ENCODE measurements around the gene MTPN.

The MTPN gene

DNA sequence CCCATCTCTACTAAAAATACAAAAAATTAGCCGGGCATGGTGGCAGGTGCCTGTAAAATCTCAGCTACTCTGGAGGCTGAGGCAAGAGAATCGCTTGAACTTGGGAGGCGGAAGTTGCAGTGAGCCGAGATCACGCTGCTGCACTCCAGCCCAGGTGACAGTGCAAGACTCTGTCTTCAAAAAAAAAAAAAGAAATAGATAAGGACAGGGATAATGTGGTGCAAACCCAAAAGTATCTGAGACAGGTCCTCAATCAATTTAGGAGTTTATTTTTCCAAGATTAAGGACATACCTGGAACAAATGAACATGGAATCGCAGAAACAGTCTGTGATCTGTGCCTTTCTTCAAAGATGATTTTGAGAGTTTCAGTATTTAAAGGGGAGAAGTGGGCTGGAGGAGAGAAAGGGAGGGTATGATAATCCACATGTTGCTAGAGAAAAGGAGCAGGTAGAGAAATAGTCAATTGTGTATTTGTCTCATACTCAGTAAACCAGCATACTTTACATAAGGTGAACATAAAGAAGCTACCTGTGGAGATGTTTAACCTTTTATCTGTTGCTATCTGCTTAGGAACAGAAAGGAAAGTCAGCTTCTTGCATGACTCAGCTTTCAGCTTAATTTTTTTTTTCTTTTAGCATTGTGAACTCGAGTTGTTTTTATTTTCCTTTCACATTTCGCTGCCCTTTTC, 4.9 kb upstream of the MTPN start:
- DNase-seq (ENCODE audit: low read depth): no peak
- no peak overlapping the region for H3K4me3 ChIP-seq (ENCODE audit: low read depth, low read length)
- TF ChIP-seq POLR2A (IDR thresholded peaks at IDR 0.05; ENCODE audit: extremely low read depth, insufficient read length): no peak
- no peak for TF ChIP-seq MYC (IDR thresholded peaks at IDR 0.05; ENCODE audit: low read depth, low read length)
- TF ChIP-seq, protein P1, sequence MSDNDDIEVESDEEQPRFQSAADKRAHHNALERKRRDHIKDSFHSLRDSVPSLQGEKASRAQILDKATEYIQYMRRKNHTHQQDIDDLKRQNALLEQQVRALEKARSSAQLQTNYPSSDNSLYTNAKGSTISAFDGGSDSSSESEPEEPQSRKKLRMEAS (IDR thresholded peaks at IDR 0.05; ENCODE audit: low read depth, low read length): no peak
- no peak for TF ChIP-seq CTCF (IDR thresholded peaks at IDR 0.05; ENCODE audit: low read depth, low read length)

GRCh38 chr7:135980665-135981180, 3.6 kb upstream of the MTPN start:
- DNase-seq (ENCODE audit: low read depth): peak; percentile 72
- TF ChIP-seq, protein P1 (IDR thresholded peaks at IDR 0.05; ENCODE audit: low read depth, low read length): no peak
- no peak for TF ChIP-seq MYC (IDR thresholded peaks at IDR 0.05; ENCODE audit: low read depth, low read length)
- TF ChIP-seq POLR2A (IDR thresholded peaks at IDR 0.05; ENCODE audit: extremely low read depth, insufficient read length): no peak
- no peak for TF ChIP-seq CTCF (IDR thresholded peaks at IDR 0.05; ENCODE audit: low read depth, low read length)
- no peak overlapping the region for H3K4me3 ChIP-seq (ENCODE audit: low read depth, low read length)

- no peak overlapping the region for H3K4me3 ChIP-seq (ENCODE audit: low read depth, low read length)
- TF ChIP-seq MYC (IDR thresholded peaks at IDR 0.05; ENCODE audit: low read depth, low read length) (no peak), POLR2A (IDR thresholded peaks at IDR 0.05; ENCODE audit: extremely low read depth, insufficient read length) (no peak), CTCF (IDR thresholded peaks at IDR 0.05; ENCODE audit: low read depth, low read length) (no peak)
- TF ChIP-seq, protein P1 (IDR thresholded peaks at IDR 0.05; ENCODE audit: low read depth, low read length): no peak
- DNase-seq (ENCODE audit: low read depth): peak; percentile 60
Measured at GRCh38 chr7:135980012-135980551, 2.9 kb upstream of the MTPN start.

DNA sequence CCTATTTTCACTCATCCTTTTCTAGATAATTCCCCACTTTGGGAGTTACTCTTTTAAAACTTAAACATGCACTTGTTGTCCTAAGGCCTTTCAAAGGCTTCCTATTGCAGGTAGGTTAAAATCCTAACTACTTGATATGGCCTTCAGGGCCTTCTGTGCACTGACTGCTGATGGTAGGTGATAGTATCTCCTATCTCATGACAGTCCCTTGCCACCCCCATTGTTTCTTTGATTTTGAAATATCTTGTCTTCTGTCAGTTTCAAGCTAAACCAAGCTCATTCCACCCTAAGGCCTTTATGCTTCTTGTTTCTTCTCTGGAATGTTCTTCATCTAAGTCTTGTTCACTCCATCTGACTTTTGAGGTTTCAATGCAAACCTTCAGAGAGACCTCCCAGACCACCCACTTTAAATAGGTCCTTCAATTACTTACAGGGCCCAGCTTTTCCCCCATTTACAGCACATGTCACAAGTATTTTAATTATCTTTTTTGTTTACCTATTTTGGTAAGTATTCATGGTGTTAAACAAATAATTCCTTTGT, 2.4 kb upstream of the MTPN start:
- no peak overlapping the region for H3K4me3 ChIP-seq (ENCODE audit: low read depth, low read length)
- no peak for TF ChIP-seq CTCF (IDR thresholded peaks at IDR 0.05; ENCODE audit: low read depth, low read length)
- no peak for TF ChIP-seq MYC (IDR thresholded peaks at IDR 0.05; ENCODE audit: low read depth, low read length)
- TF ChIP-seq, protein P1 (IDR thresholded peaks at IDR 0.05; ENCODE audit: low read depth, low read length): no peak
- no peak for DNase-seq (ENCODE audit: low read depth)

DNA sequence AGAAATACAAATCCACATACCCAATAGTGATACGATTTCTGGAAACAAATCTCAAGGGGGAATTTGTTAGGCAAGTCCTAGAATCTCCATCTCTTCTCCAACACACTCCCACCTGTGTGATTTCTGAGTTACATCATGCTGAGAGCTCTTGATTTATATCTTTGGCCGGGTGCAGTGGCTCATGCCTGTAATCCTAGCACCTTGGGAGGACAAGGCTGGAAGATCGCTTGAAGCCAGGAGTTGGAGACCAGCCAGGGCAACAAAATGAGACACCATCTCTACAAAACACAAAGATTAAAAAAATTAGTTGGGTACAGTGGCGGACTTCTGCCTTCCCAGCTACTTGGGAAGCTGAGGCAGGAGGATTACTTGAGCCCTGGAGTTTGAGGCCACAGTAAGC, 1.5 kb upstream of the MTPN start:
- no peak overlapping the region for H3K4me3 ChIP-seq (ENCODE audit: low read depth, low read length)
- DNase-seq (ENCODE audit: low read depth): no peak
- TF ChIP-seq, protein P1 (IDR thresholded peaks at IDR 0.05; ENCODE audit: low read depth, low read length): no peak

DNA sequence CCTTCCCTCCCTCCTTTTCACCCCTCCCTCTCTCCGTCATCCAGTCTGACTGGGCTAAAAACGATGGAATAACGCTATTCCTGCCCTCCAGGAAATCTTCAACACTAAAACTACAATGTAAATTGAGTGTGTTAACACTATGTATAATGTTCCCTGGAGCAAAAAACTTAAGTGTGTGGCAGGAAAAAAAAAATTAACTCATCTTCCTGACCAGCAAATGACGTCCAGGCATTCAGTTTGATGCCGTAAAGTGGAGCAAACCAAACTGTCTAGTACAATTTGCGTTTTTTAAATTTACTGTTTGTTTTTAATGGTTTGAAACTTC, 545 bp upstream of the MTPN start:
- H3K4me3 ChIP-seq (ENCODE audit: low read depth, low read length): peak overlapping the region; percentile 88
- DNase-seq (ENCODE audit: low read depth): no peak
- TF ChIP-seq POLR2A (IDR thresholded peaks at IDR 0.05; ENCODE audit: extremely low read depth, insufficient read length): no peak
